Esophagus (tissue), 2 donors: ENCODE data around the gene PLCB1. TPM values are rescaled to one million over a fixed set of nuclear protein-coding genes. Genes with fewer than 3 reads are reported as not detected.

Experiments
- H3K27ac ChIP-seq, 2 donors: one replicate each; pipeline ENCODE4 v1.5.1; 2013; ENCODE audit warnings: low read depth in 2 of 2, mild to moderate bottlenecking in 2 of 2, inconsistent platforms in 1 of 2, low read length in 1 of 2, moderate library complexity in 1 of 2
- H3K27me3 ChIP-seq, 2 donors: one replicate each; pipeline ENCODE4 v1.6.1; 2013; ENCODE audit warnings: low read length in 2 of 2, control low read depth in 1 of 2, mild to moderate bottlenecking in 1 of 2; ENCODE audit not compliant: insufficient read depth in 2 of 2, control insufficient read depth in 1 of 2
- H3K36me3 ChIP-seq, 2 donors: one replicate each; pipeline ENCODE4 v1.6.1; 2013; ENCODE audit warnings: low read length in 1 of 2; ENCODE audit not compliant: control insufficient read depth in 2 of 2, insufficient read depth in 2 of 2
- H3K4me1 ChIP-seq, 2 donors: one replicate each; pipeline ENCODE4 v1.6.1; 2013; ENCODE audit warnings: low read length in 1 of 2; ENCODE audit not compliant: control insufficient read depth in 2 of 2, insufficient read depth in 2 of 2
- H3K4me3 ChIP-seq, 2 donors: one replicate each; pipeline ENCODE4 v1.5.1; 2013; ENCODE audit warnings: low read length in 2 of 2, mild to moderate bottlenecking in 2 of 2, low read depth in 1 of 2, moderate library complexity in 1 of 2
- H3K9me3 ChIP-seq, 2 donors: one replicate each; pipeline ENCODE4 v1.6.1; 2013; ENCODE audit warnings: mild to moderate bottlenecking in 2 of 2, low read depth in 1 of 2, low read length in 1 of 2, moderate library complexity in 1 of 2; ENCODE audit not compliant: control insufficient read depth in 2 of 2, insufficient read depth in 1 of 2
- WGBS, 2 donors: extraction: QIAGEN DNeasy Blood & Tissue Kit; methylation state at CpG; one replicate each; pipeline ENCODE4 v1.1.7; 2013; 5-methylcytosine and 5-hydroxymethylcytosine counted together
- polyA plus RNA-seq, 2 donors: library from polyadenylated mRNA; stranded (reverse); fragments of 200-250 nt; gene quantifications; one replicate each; pipeline ENCODE4 v1.2.3, GENCODE V29; 2013
- donor health status: healthy with polysubstance abuse.
- donor health status: Bipolar disorder and iron deficiency.

The PLCB1 gene
- polyA plus RNA-seq, 2 donors, result 1.7 to 3.0 TPM

DNA sequence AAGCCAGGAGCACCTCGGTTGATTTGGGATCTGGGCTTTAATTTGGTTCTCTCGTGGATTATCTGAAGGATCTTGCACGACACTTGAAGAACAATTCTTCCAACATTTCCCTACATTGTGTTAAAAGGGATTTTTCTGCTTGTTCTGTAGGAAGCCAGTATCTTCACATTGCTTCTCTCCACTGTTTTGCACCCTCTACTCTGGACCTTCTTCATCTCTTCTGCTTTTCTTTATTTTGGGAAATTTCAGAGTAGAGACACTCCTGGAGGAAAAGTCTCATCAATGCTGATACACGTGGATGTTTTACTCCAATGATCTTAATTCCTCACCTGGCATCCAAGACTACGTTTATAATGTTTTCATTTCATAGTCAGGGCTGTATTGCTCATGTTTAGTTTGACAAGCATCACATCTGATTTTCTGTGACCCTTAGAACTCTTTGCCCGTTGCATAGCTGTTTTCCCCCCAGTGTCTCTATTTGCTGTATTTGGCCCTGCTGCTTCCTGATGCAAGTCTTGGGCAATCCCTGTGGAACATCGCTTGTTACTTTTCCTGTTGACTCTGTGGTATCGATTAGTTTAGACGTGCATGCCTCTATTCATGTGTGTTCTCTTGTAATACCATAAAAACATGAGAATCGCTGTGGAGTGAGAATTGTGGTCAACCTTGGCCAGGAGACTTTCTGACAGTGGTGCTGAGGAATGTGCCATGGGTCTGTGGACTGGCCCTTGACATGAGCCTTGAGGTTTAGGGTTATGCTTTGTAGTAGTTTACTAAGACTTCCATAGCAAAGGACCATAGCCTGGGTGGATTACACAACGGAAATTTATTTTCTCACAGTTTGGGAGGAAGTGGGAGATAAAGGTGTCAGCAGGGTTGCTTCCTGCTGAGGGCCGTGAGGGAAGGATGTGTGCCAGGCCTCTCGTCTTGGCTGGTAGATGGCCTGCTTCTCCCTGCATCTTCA lies 12.5 kb downstream of the PLCB1 start:
- Histone ChIP-seq H3K27me3 (no peaks in the 10 kb centered on the region), H3K36me3 (no peaks in the 10 kb centered on the region), H3K4me3 (no peak overlapping the region), H3K4me1 (no peaks in the 10 kb centered on the region), H3K27ac (no peak overlapping the region), H3K9me3 (no peaks in the 10 kb centered on the region)
- WGBS, 2 donors, result 78 to 79% methylated on average over 13 of the region's 13 CpGs

DNA sequence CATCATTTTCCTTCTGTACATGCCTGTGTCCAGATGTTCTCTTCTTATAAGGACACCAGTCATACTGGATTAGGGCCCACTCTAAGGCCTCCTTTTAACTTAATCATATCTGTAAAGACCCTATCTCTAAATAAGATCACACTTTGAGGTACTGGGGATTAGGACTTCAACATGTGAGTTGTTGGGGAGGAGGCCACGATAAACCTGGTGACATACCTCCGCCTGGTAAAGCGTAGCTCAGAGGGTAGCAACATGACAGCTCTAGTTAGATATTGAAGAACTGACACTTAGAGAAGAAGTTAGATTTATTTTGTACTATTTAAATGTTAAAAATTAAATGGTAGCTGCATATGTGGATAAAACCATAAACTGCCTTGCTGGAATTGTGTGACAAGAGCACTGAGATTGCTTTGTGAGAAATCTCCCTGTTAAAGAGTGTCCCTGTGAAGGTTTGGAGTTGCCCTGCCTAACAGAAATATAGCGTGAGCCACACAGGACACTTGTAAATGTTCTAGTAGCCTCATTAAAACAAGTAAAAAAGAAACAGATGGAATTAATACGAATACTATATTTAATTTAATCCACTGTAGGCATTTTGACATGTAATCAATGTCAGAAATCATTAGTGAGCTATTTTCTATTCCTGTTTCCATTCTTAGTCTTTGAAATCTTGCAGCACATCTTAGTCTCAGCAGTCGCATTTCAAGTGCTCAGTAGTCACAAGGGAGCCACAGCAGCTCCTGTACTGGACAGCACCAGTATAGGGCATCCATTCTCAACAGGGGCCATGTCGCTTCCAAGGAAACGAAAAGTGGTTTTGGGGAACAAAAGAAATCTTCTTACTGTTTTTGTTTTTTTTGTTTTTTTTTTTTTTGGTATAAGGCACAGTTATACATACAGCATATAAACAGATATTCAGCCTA lies 13.4 kb downstream of the PLCB1 start:
- Histone ChIP-seq H3K27me3 (no peaks in the 10 kb centered on the region), H3K36me3 (no peaks in the 10 kb centered on the region), H3K4me3 (no peak overlapping the region), H3K9me3 (no peaks in the 10 kb centered on the region), H3K4me1 (no peaks in the 10 kb centered on the region), H3K27ac (peak overlapping the region in 1 of 2 donors; percentile 1)
- WGBS, 2 donors, result 85 to 89% methylated on average over 8 of the region's 8 CpGs

DNA sequence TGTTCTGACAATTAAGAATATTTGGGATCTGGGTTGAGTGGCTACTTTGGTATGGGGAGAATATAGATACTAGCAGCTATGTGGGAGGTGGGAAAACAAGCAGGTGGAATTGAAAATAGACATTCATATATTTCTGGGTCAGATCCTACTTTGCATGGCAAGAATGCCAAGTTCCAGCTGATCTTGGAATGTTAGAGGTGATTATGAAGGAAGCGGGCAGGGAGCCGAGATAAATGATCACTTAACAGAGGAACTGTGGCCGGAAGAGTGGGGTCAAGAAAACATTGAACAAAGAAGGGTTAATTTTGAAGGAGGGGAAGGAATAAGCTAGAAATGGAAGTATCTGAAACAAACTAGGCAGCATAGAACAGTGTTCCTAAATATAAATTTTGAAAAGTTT lies 15.4 kb downstream of the PLCB1 start:
- H3K4me3 ChIP-seq, result no peak overlapping the region
- no peaks in the 10 kb centered on the region for H3K36me3 ChIP-seq
- H3K27me3 ChIP-seq, result no peaks in the 10 kb centered on the region
- H3K4me1 ChIP-seq, result no peaks in the 10 kb centered on the region
- H3K27ac ChIP-seq, result no peak overlapping the region
- H3K9me3 ChIP-seq, result no peaks in the 10 kb centered on the region
- 63 to 82% methylated on average over 3 of the region's 3 CpGs for WGBS, 2 donors

DNA sequence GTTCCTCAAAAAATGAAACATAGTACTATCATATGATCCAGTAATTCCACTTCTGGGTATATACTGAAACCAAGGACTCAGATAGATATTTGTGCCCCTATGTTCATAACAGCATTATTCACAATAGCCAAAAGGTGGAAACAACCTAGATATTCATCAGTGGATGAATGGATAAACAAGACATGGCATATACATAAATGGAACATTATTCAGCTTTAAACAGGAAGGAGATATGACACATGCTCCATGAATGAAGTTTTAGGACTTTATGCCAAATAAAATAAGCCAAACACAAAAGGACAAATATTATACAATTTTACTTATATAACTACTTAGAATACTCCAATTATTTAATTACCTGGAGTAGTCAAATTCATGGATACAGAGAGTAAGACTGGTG lies 16.4 kb downstream of the PLCB1 start:
- H3K9me3 ChIP-seq, result no peaks in the 10 kb centered on the region
- H3K4me1 ChIP-seq, result no peaks in the 10 kb centered on the region
- no peak overlapping the region for H3K4me3 ChIP-seq
- H3K27me3 ChIP-seq, result no peaks in the 10 kb centered on the region
- no peaks in the 10 kb centered on the region for H3K36me3 ChIP-seq
- H3K27ac ChIP-seq, result no peak overlapping the region

DNA sequence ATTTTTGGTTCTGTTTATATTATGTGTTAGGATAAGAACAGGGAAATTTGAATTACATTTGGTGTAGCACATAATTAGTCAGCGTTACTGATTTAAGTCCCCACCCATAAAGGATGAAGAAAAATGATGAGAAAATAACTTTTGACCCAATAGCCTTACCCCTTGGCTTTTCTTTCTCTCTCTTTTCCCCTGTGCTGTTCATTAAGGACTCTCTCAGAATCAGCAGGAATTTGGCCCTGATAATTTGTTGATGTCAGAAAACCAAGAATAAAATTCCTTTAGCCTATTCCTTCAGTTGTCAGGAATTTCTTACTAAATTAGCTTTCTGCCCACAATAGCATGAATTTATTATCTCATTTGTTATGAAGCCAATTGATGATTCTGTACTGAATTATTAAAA lies 18.5 kb downstream of the PLCB1 start:
- Histone ChIP-seq H3K27me3 (no peaks in the 10 kb centered on the region), H3K4me1 (no peaks in the 10 kb centered on the region), H3K9me3 (no peaks in the 10 kb centered on the region), H3K36me3 (no peaks in the 10 kb centered on the region), H3K4me3 (no peak overlapping the region), H3K27ac (no peak overlapping the region)
- 54 to 55% methylated on average over 1 of the region's 1 CpG for WGBS, 2 donors

DNA sequence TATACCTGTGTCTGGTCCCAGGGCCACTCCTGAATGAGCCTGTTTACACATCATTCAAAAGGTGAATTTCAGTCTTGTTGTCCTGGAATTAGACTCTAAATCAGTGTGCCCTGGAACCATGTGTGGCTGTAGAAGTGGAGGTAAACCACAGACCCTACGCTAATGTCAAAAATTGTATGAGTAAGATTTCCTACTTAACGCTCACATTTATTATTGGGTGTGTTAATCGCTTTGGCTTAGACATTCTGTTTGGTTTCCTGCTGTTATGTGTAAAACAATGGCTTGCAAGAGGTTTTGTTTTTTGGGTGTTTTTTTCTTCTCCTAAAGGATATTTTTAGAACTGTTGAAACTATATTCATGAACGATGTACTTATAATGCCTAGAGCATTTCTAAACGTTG lies 19.3 kb downstream of the PLCB1 start:
- Histone ChIP-seq H3K9me3 (no peaks in the 10 kb centered on the region), H3K4me3 (no peak overlapping the region), H3K27ac (peak overlapping the region in 1 of 2 donors; percentile 22), H3K36me3 (no peaks in the 10 kb centered on the region), H3K27me3 (no peaks in the 10 kb centered on the region), H3K4me1 (peaks cover 0 to 2% of the 10 kb centered on the region in 2 donors)
- 20 to 31% methylated on average over 5 of the region's 5 CpGs for WGBS, 2 donors

DNA sequence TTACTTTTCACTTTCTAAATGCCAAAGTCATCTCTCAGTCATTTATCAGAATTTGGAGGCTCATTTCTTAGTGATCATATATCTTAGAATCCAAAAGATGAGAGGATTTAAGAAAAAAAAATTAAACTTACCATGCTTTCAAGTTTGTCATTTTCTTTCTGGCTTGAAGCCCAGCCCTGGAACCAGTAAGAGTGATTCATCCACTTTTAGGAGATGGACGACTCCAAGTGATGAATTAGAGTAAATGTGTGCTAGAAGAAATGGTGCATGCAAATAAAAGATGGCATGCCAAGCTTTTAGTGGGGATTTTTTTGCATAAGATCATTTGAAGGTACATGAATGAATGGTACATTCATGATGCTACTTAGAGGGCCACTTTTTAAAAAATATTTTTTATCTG lies 20.1 kb downstream of the PLCB1 start:
- WGBS, 2 donors, result 7 to 30% methylated on average over 1 of the region's 1 CpG
- H3K27me3 ChIP-seq, result no peaks in the 10 kb centered on the region
- no peaks in the 10 kb centered on the region for H3K9me3 ChIP-seq
- peaks cover 0 to 2% of the 10 kb centered on the region in 2 donors for H3K4me1 ChIP-seq
- H3K36me3 ChIP-seq, result no peaks in the 10 kb centered on the region
- no peak overlapping the region for H3K4me3 ChIP-seq
- H3K27ac ChIP-seq, result no peak overlapping the region

DNA sequence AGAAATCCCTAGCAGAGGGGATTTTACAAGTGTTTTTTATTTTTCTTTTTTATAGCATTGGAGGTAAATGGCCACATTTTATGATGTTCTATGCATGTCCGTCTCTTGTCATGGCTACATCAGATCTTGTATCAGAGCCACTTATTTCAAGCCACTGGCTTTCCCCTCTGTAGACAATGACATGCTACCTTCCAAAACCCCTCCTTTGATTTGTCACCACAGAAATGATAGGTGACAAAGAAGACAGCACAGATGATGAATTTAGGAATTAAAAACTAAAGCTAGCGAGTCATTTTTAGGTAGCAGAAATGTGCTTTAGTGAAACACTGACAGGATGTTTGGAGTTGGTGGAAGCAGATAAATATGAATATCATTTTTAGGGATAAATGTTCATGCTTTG lies 20.8 kb downstream of the PLCB1 start:
- peaks cover 0 to 2% of the 10 kb centered on the region in 2 donors for H3K4me1 ChIP-seq
- no peak overlapping the region for H3K4me3 ChIP-seq
- H3K36me3 ChIP-seq, result no peaks in the 10 kb centered on the region
- no peaks in the 10 kb centered on the region for H3K9me3 ChIP-seq
- H3K27ac ChIP-seq, result no peak overlapping the region
- 87% methylated on average over 2 of the region's 2 CpGs for WGBS, 2 donors
- H3K27me3 ChIP-seq, result no peaks in the 10 kb centered on the region

DNA sequence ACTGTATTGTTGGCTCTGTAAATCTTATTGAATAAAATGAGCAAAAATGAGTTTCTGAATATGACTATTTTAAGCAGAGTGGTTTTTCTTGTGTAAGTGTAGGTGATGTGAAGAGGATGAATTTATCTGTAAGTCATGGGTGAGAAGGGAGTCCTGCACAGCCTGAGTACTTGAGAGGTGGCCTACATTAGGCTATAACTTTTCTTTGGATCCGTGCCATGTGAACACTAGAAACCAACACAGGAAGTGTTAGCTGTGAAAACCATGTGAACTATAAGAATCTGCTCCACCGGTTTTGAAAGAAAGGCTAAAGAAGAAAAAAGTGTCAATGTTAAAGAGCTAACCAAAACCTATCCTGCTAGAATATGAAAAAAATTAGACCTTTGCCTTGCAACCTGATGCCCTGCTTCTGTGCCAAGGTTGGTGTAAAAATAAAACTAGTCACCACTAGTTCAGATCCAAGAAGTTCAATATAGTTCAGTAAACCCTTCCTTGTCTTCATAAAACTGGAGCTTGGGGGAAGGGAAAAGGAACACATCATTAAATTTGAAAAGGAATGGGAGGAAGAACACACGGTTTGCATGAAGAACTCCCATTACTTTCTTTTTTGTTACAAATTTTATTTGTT lies 21.3 kb downstream of the PLCB1 start:
- H3K36me3 ChIP-seq, result no peaks in the 10 kb centered on the region
- H3K4me3 ChIP-seq, result no peak overlapping the region
- no peaks in the 10 kb centered on the region for H3K9me3 ChIP-seq
- H3K27me3 ChIP-seq, result no peaks in the 10 kb centered on the region
- no peak overlapping the region for H3K27ac ChIP-seq
- 19 to 25% methylated on average over 3 of the region's 3 CpGs for WGBS, 2 donors
- peaks cover 0 to 2% of the 10 kb centered on the region in 2 donors for H3K4me1 ChIP-seq
